Frontal cortex (tissue), 4 donors: ENCODE data around the gene WDR77. TPM values are rescaled to one million over a fixed set of nuclear protein-coding genes. Genes with fewer than 3 reads are reported as not detected.

ENCODE experiments used
- DNase-seq, 2 donors: peaks; one replicate each; pipeline ENCODE4 v3.0.0; 2012; ENCODE audit warnings: low spot score in 2 of 2
- FAIRE-seq: peaks from 2 replicates; lab custom pipeline; 2012; peaks lifted over from hg19 to GRCh38; lab: Jason Lieb, UNC
- total RNA-seq: library from RNA; depleted of rRNA; stranded (reverse); fragments of >200 nt; gene quantifications from one replicate; pipeline ENCODE4 v1.2.3, GENCODE V29; 2014
- donor health status: control.
- donor health status: control.
- donor health status: control.

Gene WDR77
- total RNA-seq, result 20.8 TPM

DNA sequence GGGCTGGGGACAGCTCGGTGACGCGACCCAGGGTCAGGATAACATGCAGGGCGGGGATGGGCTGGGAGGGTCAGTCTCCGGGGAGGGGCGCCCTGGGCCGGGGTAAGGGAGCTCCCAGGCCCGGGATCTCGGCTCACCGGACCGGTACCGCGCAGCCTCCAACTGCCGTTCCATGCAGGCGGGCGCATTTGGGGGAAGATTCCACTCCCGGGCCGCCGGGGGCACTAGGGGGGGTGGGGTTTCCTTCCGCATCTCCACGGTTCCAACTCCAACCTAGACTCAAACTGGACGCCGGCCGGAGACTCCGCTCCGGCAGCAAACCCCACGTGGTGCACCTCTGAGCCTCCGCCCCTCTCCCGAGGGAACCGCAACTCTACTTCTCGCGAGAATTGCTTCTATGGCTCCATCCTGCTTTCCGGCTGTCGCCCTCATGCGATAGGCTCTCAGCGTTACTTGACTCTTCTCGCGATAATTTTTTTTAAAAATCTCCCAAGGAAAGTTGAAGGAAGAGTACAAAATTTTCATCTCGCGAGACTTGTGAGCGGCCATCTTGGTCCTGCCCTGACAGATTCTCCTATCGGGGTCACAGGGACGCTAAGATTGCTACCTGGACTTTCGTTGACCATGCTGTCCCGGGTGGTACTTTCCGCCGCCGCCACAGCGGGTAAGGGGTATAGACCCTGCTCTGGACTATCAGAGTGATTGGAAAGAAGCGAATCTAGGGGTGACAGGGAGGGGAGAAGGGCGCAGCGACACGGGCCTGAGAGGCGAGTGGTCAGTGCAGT, at the start of gene WDR77, which contains the start of gene ATP5PB:
Gene WDR77 (minus strand): TSS at position 339 of the 785 bp plus-strand sequence. CDS start 87 bp downstream, at position 252.
Gene ATP5PB (plus strand): TSS at position 547 of the 785 bp plus-strand sequence. CDS start 78 bp downstream, at position 625.
- peak; percentile 56 for FAIRE-seq
- DNase-seq, result peak; percentile 87 to 97

GRCh38 chr1:111497592-111497991, 48.5 kb upstream of the WDR77 start:
- DNase-seq, result no peak
- FAIRE-seq, result no peak

DNA sequence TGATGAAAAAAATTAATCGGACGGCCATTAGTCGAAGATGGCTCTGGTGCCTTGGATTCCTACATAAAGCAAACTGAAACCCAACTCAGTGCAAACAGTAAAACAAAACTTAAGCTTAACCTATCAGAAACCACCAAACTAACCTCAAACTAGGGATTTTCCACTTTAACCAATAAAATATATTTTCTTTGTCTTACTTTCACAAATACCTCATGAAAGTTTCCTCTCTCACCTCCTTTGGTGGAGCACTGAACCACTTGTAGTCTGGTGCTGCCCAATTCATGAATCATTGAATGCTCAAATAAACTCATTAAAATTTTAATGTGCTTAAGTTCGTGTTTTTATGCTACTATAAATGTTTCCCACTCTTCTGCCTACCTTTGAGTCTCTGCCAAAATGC, 47.3 kb upstream of the WDR77 start:
- DNase-seq (no peak), FAIRE-seq (no peak)

- no peak for FAIRE-seq
- DNase-seq, result no peak
Observed at GRCh38 chr1:111491070-111491469, 42.0 kb upstream of the WDR77 start.

GRCh38 chr1:111490220-111490619, 41.2 kb upstream of the WDR77 start:
- no peak for FAIRE-seq

GRCh38 chr1:111489604-111490003, 40.5 kb upstream of the WDR77 start:
- FAIRE-seq, result no peak
- DNase-seq, result no peak

More at GRCh38 chr1:111490220-111490619, 41.2 kb upstream of the WDR77 start:
- DNase-seq, result no peak

DNA sequence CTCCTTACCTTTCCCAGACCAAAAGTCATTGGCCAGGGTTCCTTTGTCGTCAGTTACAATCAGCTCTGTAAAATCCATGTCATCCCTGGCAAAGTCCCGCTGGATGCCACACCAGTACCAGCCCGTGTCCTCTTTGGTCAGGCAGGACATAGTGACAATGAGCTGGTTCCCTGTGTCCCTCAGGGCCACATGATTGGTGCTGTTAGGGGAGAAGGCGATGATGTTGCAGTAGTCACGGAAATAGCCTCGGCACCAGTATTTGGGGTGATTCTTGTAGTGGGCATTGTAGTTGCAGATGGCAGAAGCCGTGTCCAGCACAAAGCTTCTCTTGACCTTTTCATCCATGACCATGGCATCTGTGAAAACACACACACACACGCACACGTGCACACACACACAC, 39.6 kb upstream of the WDR77 start:
- no peak for FAIRE-seq
- no peak for DNase-seq

DNA sequence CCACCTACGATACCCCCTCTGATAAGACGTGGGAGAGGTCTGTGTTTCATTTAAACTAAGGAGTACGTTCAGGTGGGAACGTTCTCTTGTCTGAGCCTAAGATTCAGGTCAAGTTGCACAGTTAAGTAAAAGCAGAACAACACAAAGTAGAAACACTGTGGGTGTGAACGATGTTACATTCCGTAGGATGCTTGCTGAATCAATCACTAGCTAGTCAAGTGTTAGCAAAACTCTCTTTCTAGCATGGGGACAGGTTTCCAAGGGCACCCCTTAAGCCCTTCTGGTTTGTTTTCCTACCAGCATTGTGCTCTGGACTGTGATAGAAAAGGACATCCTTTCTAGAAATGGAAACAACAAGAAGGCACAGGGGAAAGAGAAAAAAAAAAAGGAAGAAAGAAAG, 38.1 kb upstream of the WDR77 start:
- FAIRE-seq (no peak), DNase-seq (no peak)

DNA sequence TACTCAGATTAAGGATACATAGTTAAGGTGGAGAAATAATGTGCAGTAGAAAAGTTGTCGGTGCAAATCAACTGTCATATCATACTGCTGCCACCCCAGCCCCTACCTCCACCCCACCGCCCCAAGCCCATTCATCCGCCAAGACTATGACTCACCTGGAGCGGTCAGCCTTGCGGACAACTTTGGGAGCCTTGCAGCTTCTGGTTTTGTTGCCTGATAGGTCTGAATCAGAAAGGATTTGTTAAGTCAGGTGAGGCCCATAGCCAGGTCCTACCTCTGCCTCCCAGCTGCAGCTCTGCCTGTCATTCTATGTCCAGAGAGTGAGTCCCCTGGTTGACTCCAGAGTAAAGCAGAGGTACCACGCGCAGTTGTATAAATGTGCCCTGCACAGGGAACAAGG, 37.4 kb upstream of the WDR77 start:
- DNase-seq (no peak), FAIRE-seq (no peak)

DNA sequence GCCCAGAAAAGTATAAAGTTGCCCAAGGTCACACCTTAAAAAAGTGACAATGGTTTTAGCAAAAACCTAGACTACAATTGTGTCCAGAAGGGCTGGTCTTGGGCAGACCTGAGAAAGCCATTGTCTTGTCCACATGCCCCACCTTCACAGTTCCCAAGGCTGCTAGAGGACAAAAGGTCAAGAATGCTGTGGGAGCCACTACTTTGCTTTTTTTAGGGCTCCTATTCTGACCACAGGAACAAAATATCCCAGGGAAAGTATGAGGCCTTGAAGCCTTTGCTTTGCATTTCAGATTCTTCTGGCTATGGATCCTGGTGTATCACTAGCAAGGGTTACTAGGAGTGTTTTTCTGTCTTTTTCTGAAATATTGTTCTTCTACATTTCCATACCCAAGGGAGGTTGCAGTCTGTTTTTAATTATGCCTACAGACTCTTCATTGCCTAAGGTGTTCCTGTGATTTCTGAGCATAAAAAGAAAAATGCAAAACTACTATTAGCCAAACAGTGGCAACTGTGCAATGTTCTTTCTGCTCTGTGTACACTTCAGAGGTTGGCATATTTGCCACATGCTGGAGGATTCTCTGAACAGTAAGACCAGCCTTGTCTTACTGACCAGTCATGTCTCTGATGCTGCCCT, 35.5 kb upstream of the WDR77 start:
- FAIRE-seq (no peak), DNase-seq (no peak)

DNA sequence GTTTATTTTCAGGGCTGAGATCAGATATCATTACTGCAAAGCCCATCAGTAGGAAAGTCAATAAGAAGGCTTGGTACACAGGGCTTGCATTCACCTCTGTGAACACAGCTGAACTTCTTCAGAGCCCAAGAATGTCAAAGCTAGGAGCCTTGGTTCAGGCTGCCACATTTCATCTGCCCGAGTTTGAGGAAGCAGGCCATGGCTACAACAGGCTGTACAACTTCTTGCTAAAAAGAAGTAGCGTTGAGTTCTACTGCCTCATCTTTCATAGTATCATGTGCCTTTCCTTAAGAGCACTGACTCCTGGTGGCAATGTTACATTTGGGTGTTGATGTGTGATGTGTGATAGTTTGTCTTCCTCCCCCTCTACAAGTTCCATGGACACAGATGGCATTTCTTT, 34.8 kb upstream of the WDR77 start:
- DNase-seq, result no peak
- FAIRE-seq, result no peak

DNA sequence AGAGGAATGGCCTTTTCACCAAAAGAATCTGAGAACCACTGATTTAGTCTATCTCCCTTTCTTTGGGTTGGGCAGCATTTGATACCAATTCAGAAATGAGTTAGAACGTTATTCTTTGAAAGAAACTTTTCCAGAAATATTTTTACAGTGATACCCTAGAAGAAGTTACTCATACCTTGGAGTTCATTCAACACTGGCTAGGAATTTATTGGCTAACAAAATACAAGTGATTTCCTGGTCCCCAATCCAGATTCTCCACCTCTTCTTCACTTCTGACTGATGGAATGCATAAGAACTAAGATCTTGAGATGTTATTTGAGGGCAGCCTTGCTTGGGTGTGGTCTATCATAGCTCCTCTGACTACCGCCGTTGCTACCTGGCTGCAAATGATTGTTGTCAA, 34.1 kb upstream of the WDR77 start:
- DNase-seq, result no peak

DNA sequence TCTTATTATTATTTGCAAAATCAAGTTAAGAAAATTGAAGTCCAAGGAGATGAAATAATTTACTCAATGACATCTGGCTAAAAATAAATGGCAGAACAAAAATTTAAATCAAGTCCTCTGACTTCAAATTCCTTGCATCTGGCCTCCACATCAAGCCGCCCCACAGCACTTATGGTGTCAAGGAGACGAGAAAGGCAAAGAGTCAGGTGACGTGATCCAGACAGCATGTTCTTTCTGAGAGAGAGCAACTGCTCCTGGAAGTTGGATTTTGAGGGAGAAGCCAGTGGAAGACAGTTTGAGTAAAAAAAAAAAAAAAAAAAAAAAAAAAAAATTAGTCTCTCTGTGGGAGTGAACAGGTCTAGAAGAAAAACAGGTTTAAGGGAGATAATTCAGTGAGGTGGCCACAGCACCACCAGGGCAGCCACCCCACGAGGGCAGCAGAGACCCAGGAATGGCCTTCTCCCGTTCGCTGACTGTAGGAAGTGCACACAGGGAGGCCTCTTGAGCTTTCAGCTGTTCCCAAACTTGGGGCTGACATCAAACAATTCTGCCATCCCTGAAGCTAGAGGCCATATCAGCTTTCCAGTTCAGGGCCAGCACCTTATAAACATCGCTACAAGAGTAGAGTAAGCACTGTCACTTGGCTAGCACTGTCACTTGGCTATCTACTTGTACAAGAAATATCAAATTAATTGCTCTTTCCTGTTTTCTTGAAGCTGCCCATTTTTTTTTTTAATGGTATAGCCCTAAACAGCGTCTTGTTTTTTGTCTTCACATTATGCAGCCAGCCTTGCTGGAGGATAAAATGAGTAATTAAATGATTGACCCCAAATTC, 32.5 kb upstream of the WDR77 start:
- peak; percentile 41 to 69 for DNase-seq
- FAIRE-seq, result no peak

More for the DNA sequence above, 34.1 kb upstream of the WDR77 start:
- FAIRE-seq, result no peak

DNA sequence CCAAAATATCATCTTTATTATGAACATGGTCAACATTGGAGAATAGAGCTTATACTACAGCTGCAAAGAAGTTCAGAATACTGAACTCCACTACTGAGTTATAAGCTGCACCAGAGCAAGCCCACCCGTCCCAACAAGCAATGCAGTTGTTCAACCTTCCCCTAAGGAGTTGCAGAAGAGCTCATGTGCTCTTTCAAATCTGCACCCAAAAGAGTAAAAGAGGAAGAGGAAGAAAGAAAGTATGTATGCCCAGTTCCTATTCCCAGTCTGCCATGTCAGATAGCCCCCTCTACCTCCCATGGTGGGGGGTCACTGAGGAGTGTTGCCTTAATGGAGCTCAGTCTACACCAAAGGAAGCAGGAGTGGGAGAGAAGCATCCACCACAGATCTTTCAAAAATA, 31.6 kb upstream of the WDR77 start:
- DNase-seq (no peak), FAIRE-seq (no peak)

DNA sequence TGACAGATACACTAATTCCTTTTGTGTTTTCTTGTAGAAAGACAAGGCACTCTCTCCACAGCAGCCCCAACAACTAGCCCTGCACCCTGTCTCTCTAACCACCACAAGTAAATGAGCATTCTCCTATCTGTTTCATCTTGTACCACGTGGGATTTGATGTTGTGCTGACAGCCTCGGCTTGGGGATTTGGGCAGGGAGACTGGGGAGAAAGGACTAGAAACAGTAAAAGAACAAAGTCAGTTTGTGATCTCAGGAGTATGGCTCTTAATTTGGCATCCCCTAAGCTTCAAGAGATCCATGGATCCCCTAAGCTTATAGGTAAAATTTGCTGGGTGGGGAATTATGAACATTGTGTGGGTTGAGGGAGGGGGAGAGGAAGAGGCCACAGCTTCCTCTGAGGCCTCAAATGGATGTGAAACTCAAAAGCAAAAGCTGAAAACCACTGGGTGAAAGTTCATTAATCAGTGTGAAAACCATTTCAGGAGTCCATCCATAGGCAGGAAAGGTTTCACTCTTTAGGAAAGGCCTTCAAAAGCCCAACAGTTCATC, 27.8 kb upstream of the WDR77 start:
- DNase-seq (no peak), FAIRE-seq (no peak)

GRCh38 chr1:111476214-111476613, 27.2 kb upstream of the WDR77 start:
- DNase-seq, result no peak
- FAIRE-seq, result no peak

DNA sequence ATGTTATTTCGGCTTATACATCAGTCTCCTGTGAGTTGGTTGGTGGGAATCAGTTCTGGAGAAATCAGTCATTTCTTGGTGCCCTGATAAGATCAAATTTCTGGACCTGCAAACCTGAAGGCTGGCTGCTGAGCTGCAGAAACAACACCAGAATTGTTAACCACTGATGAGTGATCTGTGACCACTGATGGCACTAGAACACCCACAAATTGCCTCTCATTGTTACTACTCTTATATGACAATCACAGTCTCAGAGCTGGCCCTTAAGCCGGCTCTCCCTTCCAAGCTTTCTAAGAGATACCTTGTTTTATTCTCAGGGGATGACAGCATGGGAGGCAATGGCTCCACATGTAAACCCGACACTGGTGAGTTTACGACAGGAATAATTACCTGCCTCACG, 26.6 kb upstream of the WDR77 start:
- no peak for DNase-seq
- no peak for FAIRE-seq

DNA sequence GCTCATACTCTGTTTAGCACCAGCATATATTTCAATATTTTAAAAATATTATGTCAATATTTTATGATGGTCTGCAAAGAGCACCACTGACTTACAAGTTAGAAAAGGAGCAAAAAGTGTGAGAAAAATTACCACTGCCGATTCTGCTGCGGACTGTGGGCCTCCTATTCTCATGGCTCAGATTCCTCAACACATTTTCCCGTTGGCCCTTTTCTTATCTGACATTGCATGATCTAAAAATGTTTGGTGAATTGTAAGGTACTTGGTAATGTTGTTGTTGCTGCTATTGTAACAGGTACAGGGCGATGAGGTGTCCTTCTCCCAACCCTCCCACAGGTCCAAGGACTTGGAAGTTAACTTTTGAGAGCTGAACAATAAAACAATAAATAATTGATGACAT, 25.5 kb upstream of the WDR77 start:
- DNase-seq, result no peak
- no peak for FAIRE-seq

DNA sequence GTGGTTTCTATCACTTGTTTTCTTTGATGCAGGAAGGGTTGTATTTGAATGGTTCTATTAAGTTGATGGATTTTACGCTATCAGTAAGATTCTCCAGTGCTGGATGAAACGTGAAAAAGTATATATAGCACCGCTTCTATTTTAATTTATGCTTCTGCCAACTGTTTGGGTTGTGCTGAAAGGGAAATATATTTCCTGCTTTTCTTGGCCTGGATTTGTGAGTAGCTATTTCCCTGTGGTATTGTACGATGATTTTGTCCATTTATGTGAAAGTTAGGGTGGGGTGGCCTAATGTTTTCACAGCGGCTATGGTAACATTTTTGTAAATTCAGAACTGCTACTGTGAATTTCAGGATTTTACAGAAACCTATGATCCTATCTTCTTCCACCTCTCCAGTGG, 25.1 kb upstream of the WDR77 start:
- no peak for DNase-seq
- FAIRE-seq, result no peak

DNA sequence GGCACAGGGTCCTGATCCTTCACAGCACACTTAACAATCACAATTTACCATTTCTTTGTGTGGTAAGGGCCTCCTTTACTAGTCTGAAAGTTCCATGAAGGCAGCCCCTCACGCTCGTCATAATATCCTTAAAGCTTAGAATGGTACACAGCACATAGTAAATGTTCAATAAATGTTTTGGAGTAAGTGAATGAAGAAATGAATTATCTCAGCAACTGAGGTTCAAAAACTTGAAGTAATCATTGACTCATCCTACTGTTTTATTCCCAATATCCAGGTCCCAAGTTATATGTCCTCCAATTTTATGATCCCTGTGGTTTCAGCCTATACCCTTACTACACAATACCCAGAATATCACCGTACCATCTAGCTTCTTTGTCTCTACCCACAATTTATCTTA, 22.5 kb upstream of the WDR77 start:
- FAIRE-seq (no peak), DNase-seq (no peak)
